Ovary (tissue), 9 donors: ENCODE results near the gene PRDM15. TPM values are rescaled to one million over a fixed set of nuclear protein-coding genes. Genes with fewer than 3 reads are reported as not detected.

Experiments used
- DNase-seq, 5 donors: peaks; one replicate each; pipeline ENCODE4 v3.0.0-alpha.2; 2019 to 2020
- H3K27ac ChIP-seq, 2 donors: fragments of 200-600 bp; one replicate each; pipeline versions ENCODE4 v1.5.1 to v1.8.0; 2019 to 2022
- H3K27me3 ChIP-seq: fragments of 200-600 bp; one replicate; pipeline ENCODE4 v1.8.0; 2022
- H3K36me3 ChIP-seq: fragments of 200-600 bp; sonication (generic); one replicate; pipeline ENCODE4 v1.5.1; 2019
- H3K4me1 ChIP-seq: one replicate; pipeline ENCODE4 v1.8.1; 2013; ENCODE audit warnings: mild to moderate bottlenecking, moderate library complexity; ENCODE audit not compliant: insufficient read depth
- H3K4me3 ChIP-seq: fragments of 200-600 bp; sonication (generic); one replicate; pipeline ENCODE4 v1.5.1; 2017
- H3K9me3 ChIP-seq, 2 donors: fragments of 200-600 bp in 1 of 2; sonication (generic) in 1 of 2; one replicate each; pipeline versions ENCODE4 v1.5.1 to v1.8.1; 2013 to 2019; ENCODE audit warnings: mild to moderate bottlenecking in 1 of 2, moderate library complexity in 1 of 2
- CTCF ChIP-seq, 3 donors: fragments of 450-650 bp in 2 of 3; fragments of 200-600 bp in 1 of 3; IDR thresholded peaks; one replicate each; pipeline versions ENCODE4 v1.5.1 to v1.8.0; 2016 to 2022; ENCODE audit warnings: antibody characterized with exemption in 3 of 3, mild to moderate bottlenecking in 1 of 3
- EP300 ChIP-seq: sonication (generic); formaldehyde crosslinking; IDR thresholded peaks from one replicate; pipeline ENCODE4 v1.6.1; 2017; ENCODE audit warnings: antibody characterized with exemption
- POLR2A ChIP-seq: fragments of 450-650 bp; IDR thresholded peaks from one replicate; pipeline ENCODE4 v1.6.1; 2017; ENCODE audit warnings: antibody characterized with exemption, mild to moderate bottlenecking, moderate library complexity
- WGBS, 3 donors: extraction: QIAGEN DNeasy Blood & Tissue Kit in 1 of 3; methylation state at CpG; one replicate each; pipeline versions ENCODE4 v1.1.5 to v1.1.7; 2013 to 2017; 5-methylcytosine and 5-hydroxymethylcytosine counted together
- intact Hi-C, 4 donors: fragments of 100-400 bp; cut with DNase I; formaldehyde crosslinking; loops; one replicate each; pipeline versions ENCODE4 v1.11.0 to v1.15.1; 2022 to 2023
- polyA plus RNA-seq, 2 donors: library from polyadenylated mRNA; stranded (reverse); fragments of 200-250 nt in 1 of 2; fragments of 350-450 nt in 1 of 2; fragmentation: Illumina TruSeq in 1 of 2; extraction: RNeasy Lipid Tissue Mini Kit (QIAGEN cat#74804) in 1 of 2; gene quantifications; one replicate each; pipeline ENCODE4 v1.2.3, GENCODE V29; 2013 to 2014
- total RNA-seq, 7 donors: library from RNA; depleted of rRNA in 2 of 7; stranded (reverse); fragments of >200 nt in 2 of 7; fragmentation: NEBNext Ultra II Directional in 3 of 7; extraction: Animal tissue kit (Norgen Biotek cat#: 25700) in 3 of 7; gene quantifications; one replicate each; pipeline versions ENCODE4 v1.1.0 to v1.2.4, GENCODE V29; 2016 to 2023
- donor health status: DM: no; HTN: no; CAD: no; lungs with moderate emphysema.
- donor health status: DM: no; HTN: no; CAD: no.
- donor health status: Bipolar disorder and iron deficiency.
- donor health status: DM: yes; HTN: yes; CAD: no.
- donor health status: DM: no; HTN: no; CAD: no.
- donor health status: DM: yes; HTN: yes; CAD: no.

The PRDM15 gene
- total and polyA plus RNA-seq, 9 donors: 2.0 to 10.9 (median 5.9) TPM

GRCh38 chr21:41892726-41893125 is 13.6 kb upstream of the PRDM15 start:
- H3K4me1 ChIP-seq: peaks cover 2% of the 10 kb centered on the region
- no peak for DNase-seq
- no peak overlapping the region for H3K4me3 ChIP-seq
- WGBS, 3 donors: 85 to 97% (median 93%) methylated on average over 16 of the region's 16 CpGs
- H3K36me3 ChIP-seq: no peaks in the 10 kb centered on the region
- TF ChIP-seq POLR2A: no peak
- no peak for TF ChIP-seq CTCF (IDR thresholded peaks at IDR 0.05)
- TF ChIP-seq EP300: no peak
- H3K9me3 ChIP-seq: no peaks in the 10 kb centered on the region
- intact Hi-C loops: no loop called here
- no peak overlapping the region for H3K27ac ChIP-seq
- no peaks in the 10 kb centered on the region for H3K27me3 ChIP-seq

- Histone ChIP-seq H3K9me3 (no peaks in the 10 kb centered on the region), H3K4me1 (peaks cover 2% of the 10 kb centered on the region), H3K4me3 (no peak overlapping the region), H3K36me3 (no peaks in the 10 kb centered on the region), H3K27ac (no peak overlapping the region), H3K27me3 (no peaks in the 10 kb centered on the region)
- 78 to 89% (median 82%) methylated on average over 5 of the region's 5 CpGs for WGBS, 3 donors
- intact Hi-C loops: no loop called here
- TF ChIP-seq EP300 (no peak), POLR2A (no peak), CTCF (IDR thresholded peaks at IDR 0.05) (no peak)
- no peak for DNase-seq
Observed at GRCh38 chr21:41891132-41891531, 12.0 kb upstream of the PRDM15 start.

GRCh38 chr21:41890355-41890754 is 11.2 kb upstream of the PRDM15 start:
- DNase-seq: no peak
- Histone ChIP-seq H3K9me3 (no peaks in the 10 kb centered on the region), H3K4me3 (no peak overlapping the region), H3K27me3 (no peaks in the 10 kb centered on the region), H3K36me3 (no peaks in the 10 kb centered on the region), H3K27ac (no peak overlapping the region), H3K4me1 (no peaks in the 10 kb centered on the region)
- TF ChIP-seq EP300 (no peak), CTCF (IDR thresholded peaks at IDR 0.05) (no peak), POLR2A (no peak)
- 59 to 89% (median 59%) methylated on average over 6 of the region's 6 CpGs for WGBS, 3 donors
- intact Hi-C loops: no loop called here

GRCh38 chr21:41888749-41889376 is 9.7 kb upstream of the PRDM15 start:
- Histone ChIP-seq H3K27ac (no peak overlapping the region), H3K4me3 (no peak overlapping the region), H3K4me1 (no peaks in the 10 kb centered on the region), H3K27me3 (no peaks in the 10 kb centered on the region), H3K9me3 (no peaks in the 10 kb centered on the region), H3K36me3 (no peaks in the 10 kb centered on the region)
- WGBS, 3 donors: 63 to 85% (median 68%) methylated on average over 13 of the region's 13 CpGs
- TF ChIP-seq EP300 (no peak), POLR2A (no peak), CTCF (IDR thresholded peaks at IDR 0.05) (no peak)
- intact Hi-C loops: loop anchor here in 1 of 4 donors (10.0 kb wide), 1 partner anchor 66 kb away; the partner anchor contains the start of gene C2CD2
- no peak for DNase-seq
